Activated CD4-positive, alpha-beta T cell treated with anti-CD3 and anti-CD28 coated beads, Interleukin-2, amount 10 ng/mL, durations not matched to agents 7 days and 5 days (primary cell): ENCODE data around the gene ZCWPW1. TPM values are rescaled to one million over a fixed set of nuclear protein-coding genes. Genes with fewer than 3 reads are reported as not detected.
"Not testable (repeated sequence)": the region's sequence is repeated elsewhere in the genome, so short reads cannot be mapped to it uniquely, and the experiment has no call there.

ENCODE experiments used
- CTCF ChIA-PET: fragments of 350-600 bp; sonication (Branson Sonifier 250); formaldehyde crosslinking; loops from one replicate; lab custom pipeline; 2021; ENCODE audit warnings: antibody characterized with exemption; lab: Charles Lee
- POLR2A ChIA-PET: fragments of 350-600 bp; sonication (Branson Sonifier 250); formaldehyde crosslinking; loops from one replicate; lab custom pipeline; 2021; ENCODE audit warnings: antibody characterized with exemption; lab: Charles Lee
- DNase-seq: peaks from one replicate; pipeline ENCODE4 v3.0.0-alpha.2; 2020
- H3K27ac Mint-ChIP-seq: one replicate; pipeline ENCODE4 v1.8.0; 2021; ENCODE audit warnings: mild to moderate bottlenecking, moderate library complexity, mixed read lengths
- H3K27me3 Mint-ChIP-seq: one replicate; pipeline ENCODE4 v1.8.0; 2021; ENCODE audit warnings: mixed read lengths
- H3K36me3 Mint-ChIP-seq: one replicate; pipeline ENCODE4 v1.8.0; 2021; ENCODE audit warnings: low read depth, mixed read lengths
- H3K4me1 Mint-ChIP-seq: one replicate; pipeline ENCODE4 v1.8.0; 2021; ENCODE audit warnings: mixed read lengths
- H3K4me3 Mint-ChIP-seq: one replicate; pipeline ENCODE4 v1.8.0; 2021; ENCODE audit warnings: mild to moderate bottlenecking, moderate library complexity, mixed read lengths
- H3K9me3 Mint-ChIP-seq: one replicate; pipeline ENCODE4 v1.8.0; 2021; ENCODE audit warnings: mixed read lengths
- total RNA-seq, 2 experiments: library from RNA; stranded (reverse); gene quantifications; one replicate each; pipeline ENCODE4 v1.2.3, GENCODE V29; 2021

The ZCWPW1 gene
- total RNA-seq, 2 experiments from 2014 or later = 2.4 to 2.7 TPM

DNA sequence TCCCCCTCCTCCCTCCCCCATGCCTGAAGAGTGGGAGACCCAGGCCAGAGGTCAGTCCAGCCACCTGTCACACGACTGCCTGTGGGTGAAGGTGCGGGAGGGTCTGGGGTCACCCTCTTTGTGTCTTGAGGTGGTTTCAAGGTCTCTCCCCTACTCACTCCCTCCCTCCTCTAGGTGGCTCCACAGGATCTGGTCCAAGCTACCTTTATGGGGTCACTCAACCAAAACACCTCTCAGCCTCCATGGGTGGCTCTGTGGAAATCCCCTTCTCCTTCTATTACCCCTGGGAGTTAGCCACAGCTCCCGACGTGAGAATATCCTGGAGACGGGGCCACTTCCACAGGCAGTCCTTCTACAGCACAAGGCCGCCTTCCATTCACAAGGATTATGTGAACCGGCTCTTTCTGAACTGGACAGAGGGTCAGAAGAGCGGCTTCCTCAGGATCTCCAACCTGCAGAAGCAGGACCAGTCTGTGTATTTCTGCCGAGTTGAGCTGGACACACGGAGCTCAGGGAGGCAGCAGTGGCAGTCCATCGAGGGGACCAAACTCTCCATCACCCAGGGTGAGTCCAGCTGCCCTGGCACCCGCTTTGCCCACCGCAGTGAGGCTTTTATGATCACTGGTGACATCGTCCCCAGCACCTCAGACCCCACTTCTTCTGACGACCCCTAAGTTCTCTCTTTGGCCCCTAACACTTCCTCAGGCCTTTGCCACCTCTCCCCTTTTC lies 54.5 kb downstream of the ZCWPW1 start:
- H3K36me3 Mint-ChIP-seq, H3K9me3 Mint-ChIP-seq, H3K27ac Mint-ChIP-seq, DNase-seq, POLR2A ChIA-PET, H3K4me3 Mint-ChIP-seq, H3K27me3 Mint-ChIP-seq: not testable (repeated sequence)
- H3K4me1 Mint-ChIP-seq = peaks cover 14% of the 10 kb centered on the region
- CTCF ChIA-PET = interaction anchor here (1.2 to 1.4 kb wide), 2 partner anchors 29 to 34 kb away, joined by 3 to 4 read pairs; no protein-coding TSS in a partner anchor

DNA sequence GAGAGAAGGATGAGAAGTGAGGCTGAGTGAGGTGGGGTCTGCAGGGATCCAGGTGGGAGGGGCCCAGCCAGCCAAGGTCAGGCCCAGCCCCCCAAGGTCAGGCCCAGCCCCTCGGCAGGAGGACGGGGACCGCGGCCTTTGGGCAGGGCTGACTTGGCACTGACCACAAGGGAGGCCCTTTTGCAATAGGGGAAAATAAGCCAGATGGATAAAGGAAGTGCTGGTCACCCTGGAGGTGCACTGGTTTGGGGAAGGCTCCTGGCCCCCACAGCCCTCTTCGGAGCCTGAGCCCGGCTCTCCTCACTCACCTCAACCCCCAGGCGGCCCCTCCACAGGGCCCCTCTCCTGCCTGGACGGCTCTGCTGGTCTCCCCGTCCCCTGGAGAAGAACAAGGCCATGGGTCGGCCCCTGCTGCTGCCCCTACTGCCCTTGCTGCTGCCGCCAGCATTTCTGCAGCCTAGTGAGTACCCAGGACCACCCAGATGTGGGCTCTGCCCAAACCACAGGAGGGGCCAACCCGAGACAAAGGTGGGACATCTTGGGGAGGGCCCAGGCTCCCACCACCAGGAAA lies 55.2 kb downstream of the ZCWPW1 start, which contains the start of gene PILRA:
Gene PILRA (plus strand): TSS at position 227 of the 571 bp plus-strand sequence. CDS start 170 bp downstream, at position 397.
- ChIA-PET POLR2A (no interaction called here), CTCF (interaction anchor here (0.6 to 1.2 kb wide), 2 partner anchors 28 to 84 kb away, joined by 3 read pairs; no protein-coding TSS in a partner anchor)
- Mint-ChIP-seq H3K4me3 (no peak within 1 kb of the TSS), H3K4me1 (peaks cover 18% of the 10 kb centered on the region), H3K27ac (peak within 1 kb of the TSS; percentile 80), H3K36me3 (no peaks in the 10 kb centered on the region), H3K9me3 (no peaks in the 10 kb centered on the region), H3K27me3 (no peaks in the 10 kb centered on the region)
- no peak for DNase-seq

DNA sequence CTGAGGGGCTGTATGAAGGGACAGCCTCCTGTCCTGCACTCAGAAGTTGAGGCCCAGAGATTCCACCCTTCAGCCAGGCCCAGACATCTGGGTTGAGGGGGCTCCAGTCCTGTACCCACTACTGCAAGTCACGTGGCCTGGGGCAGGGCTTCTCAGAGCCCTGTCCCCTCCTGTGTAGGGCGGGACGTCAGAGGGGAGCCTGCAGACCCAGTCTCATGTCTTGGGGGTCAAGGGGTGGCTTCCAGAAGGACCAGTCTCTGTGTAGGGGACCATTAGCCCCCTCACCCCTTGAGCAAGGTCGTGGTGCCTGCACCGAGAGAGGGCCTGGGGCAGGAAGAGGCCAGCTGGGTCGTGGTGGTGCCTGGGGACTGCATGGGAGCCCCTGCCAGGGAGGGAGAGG lies 55.8 kb downstream of the ZCWPW1 start:
- no peak for DNase-seq
- ChIA-PET CTCF (interaction anchor here (0.6 to 1.5 kb wide), 2 partner anchors 25 to 83 kb away, joined by 3 to 4 read pairs; no protein-coding TSS in a partner anchor), POLR2A (no interaction called here)
- H3K4me3 Mint-ChIP-seq = no peak overlapping the region
- peak overlapping the region; percentile 80 for H3K27ac Mint-ChIP-seq
- H3K9me3 Mint-ChIP-seq = no peaks in the 10 kb centered on the region
- H3K36me3 Mint-ChIP-seq = peaks cover under 1% of the 10 kb centered on the region
- peaks cover 18% of the 10 kb centered on the region for H3K4me1 Mint-ChIP-seq
- no peaks in the 10 kb centered on the region for H3K27me3 Mint-ChIP-seq

DNA sequence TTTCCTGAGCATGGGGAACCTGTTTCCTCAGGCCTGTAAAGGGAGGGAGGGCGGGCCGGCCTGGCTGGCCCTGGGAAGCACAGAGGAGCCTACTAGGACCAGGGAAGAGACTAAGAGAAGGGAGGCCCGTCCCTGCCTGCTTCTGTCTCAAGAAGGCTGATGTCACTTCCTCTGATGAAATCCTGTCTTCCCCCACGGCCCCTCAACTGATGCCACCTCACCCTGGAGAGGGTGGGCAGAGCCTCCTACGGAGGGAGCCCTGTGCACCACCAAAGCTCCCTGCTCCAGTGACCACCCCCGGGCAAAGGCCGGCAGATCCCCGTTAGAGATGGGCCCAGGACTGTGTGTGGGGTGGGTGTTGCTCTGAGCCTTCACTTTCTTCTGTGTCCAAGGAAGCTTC lies 56.2 kb downstream of the ZCWPW1 start:
- Mint-ChIP-seq H3K36me3 (peaks cover 2% of the 10 kb centered on the region), H3K4me1 (peaks cover 18% of the 10 kb centered on the region), H3K27ac (peak overlapping the region; percentile 80), H3K9me3 (no peaks in the 10 kb centered on the region), H3K27me3 (no peaks in the 10 kb centered on the region), H3K4me3 (no peak overlapping the region)
- POLR2A ChIA-PET = no interaction called here
- CTCF ChIA-PET = interaction anchor here (1.5 kb wide), 1 partner anchor 25 kb away, joined by 4 read pairs; no protein-coding TSS in a partner anchor
- DNase-seq = no peak

DNA sequence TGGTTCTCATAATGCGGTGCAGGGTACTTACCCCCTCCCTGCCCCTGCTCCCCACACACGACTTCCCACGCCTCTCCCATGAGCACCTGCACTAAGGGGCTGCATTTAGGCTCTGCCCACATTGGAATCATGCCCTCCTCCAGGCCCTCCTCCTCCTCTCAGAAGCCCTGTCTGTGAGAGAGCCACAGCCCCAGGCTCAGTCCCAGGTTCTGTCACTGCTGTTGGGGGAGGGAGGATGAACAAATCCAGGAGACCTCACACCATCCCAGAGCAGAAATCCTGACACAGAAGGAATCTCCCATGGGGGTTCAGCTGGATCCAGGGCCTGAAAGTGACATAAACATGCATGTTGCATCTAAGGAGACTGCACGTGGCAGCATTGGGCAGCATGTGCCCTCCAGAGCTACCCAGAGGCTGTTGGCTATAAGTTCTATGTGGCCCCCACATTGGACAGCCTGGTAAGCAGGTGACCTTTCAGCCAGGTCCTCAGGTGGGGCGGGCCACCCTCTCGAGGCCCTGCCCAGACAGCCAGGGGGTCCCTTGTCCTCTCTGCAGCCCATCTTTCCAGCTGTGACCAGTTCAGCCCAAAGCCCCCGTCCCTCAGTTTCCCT lies 56.8 kb downstream of the ZCWPW1 start:
- H3K4me1 Mint-ChIP-seq = peaks cover 18% of the 10 kb centered on the region
- H3K36me3 Mint-ChIP-seq = peaks cover 2% of the 10 kb centered on the region
- peak overlapping the region; percentile 31 for H3K27ac Mint-ChIP-seq
- no peaks in the 10 kb centered on the region for H3K27me3 Mint-ChIP-seq
- no peak overlapping the region for H3K4me3 Mint-ChIP-seq
- POLR2A ChIA-PET = no interaction called here
- CTCF ChIA-PET = interaction anchor here (1.5 kb wide), 1 partner anchor 24 kb away, joined by 4 read pairs; no protein-coding TSS in a partner anchor
- no peaks in the 10 kb centered on the region for H3K9me3 Mint-ChIP-seq
- DNase-seq = no peak

DNA sequence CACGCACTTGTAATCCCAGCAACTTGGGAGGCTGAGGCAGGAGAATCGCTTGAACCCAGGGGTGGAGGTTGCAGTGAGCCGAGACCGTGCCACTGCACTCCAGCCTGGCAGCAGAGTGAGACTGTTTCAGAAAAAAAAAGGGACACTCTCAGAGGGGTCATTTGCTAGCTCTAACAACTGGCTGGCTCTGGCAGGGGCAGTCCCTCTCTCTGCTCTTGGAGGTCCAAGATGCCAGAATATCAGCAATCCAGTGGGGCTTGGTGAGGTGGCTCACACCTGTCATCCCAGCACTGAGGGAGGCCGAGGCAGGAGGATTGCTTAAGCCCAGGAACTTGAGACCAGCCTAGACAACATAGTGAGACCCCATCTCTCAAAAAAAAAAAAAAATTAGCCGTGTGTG lies 57.8 kb downstream of the ZCWPW1 start:
- Mint-ChIP-seq H3K27me3 (no peaks in the 10 kb centered on the region), H3K36me3 (peaks cover 2% of the 10 kb centered on the region), H3K4me3 (no peak overlapping the region), H3K4me1 (peaks cover 26% of the 10 kb centered on the region), H3K27ac (no peak overlapping the region), H3K9me3 (no peaks in the 10 kb centered on the region)
- DNase-seq = no peak
- ChIA-PET POLR2A (interaction anchor here (0.6 kb wide), 1 partner anchor 947 kb away, joined by 3 read pairs; no protein-coding TSS in a partner anchor), CTCF (no interaction called here)

DNA sequence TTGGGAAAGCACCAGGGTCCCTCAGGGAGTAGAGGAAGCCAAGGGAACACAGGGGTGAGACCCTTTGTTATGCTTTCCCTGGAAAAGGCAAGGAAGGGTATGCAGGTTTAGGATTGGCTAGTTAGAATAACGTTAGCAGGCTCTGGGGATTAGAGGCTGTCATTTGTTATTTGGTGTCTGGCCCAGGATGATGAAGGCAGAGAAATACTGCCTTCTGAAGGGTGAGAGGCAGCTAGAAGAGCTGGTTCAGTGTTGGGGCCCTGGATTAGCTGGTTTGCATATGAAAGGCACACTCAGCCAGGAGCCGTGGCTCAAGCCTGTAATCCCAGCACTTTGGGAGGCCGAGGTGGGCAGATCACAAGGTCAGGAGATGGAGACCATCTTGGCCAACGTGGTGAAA lies 58.2 kb downstream of the ZCWPW1 start:
- H3K27me3 Mint-ChIP-seq = no peaks in the 10 kb centered on the region
- H3K4me1 Mint-ChIP-seq = peaks cover 31% of the 10 kb centered on the region
- CTCF ChIA-PET = no interaction called here
- DNase-seq = no peak
- H3K4me3 Mint-ChIP-seq = no peak overlapping the region
- H3K36me3 Mint-ChIP-seq = peaks cover 6% of the 10 kb centered on the region
- H3K9me3 Mint-ChIP-seq = no peaks in the 10 kb centered on the region
- H3K27ac Mint-ChIP-seq = peak overlapping the region; percentile 46
- POLR2A ChIA-PET = interaction anchor here (0.6 kb wide), 1 partner anchor 946 kb away, joined by 3 read pairs; no protein-coding TSS in a partner anchor

DNA sequence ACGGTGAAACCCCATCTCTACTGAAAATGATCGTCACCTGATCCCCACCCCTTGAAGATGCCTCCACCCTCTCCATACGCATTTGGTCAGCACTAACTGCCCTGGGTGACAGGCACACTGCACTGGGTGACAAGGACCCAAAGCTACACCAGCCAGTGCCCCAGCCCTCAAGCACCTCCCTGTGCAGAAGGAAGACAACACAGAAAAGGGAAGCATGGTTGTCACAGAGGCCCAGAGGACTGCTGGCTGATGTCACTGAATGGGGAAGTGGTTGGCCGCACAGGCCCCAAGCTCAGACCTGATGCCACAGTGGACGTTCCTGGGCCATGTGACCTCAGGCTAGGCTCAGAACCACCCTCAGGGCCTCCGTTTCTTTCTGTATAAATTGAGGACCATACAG lies 59.4 kb downstream of the ZCWPW1 start:
- Mint-ChIP-seq H3K27me3 (no peaks in the 10 kb centered on the region), H3K9me3 (no peaks in the 10 kb centered on the region), H3K4me3 (no peak overlapping the region), H3K36me3 (peaks cover 14% of the 10 kb centered on the region), H3K4me1 (peaks cover 36% of the 10 kb centered on the region), H3K27ac (no peak overlapping the region)
- POLR2A ChIA-PET = no interaction called here
- no peak for DNase-seq
- CTCF ChIA-PET = no interaction called here

DNA sequence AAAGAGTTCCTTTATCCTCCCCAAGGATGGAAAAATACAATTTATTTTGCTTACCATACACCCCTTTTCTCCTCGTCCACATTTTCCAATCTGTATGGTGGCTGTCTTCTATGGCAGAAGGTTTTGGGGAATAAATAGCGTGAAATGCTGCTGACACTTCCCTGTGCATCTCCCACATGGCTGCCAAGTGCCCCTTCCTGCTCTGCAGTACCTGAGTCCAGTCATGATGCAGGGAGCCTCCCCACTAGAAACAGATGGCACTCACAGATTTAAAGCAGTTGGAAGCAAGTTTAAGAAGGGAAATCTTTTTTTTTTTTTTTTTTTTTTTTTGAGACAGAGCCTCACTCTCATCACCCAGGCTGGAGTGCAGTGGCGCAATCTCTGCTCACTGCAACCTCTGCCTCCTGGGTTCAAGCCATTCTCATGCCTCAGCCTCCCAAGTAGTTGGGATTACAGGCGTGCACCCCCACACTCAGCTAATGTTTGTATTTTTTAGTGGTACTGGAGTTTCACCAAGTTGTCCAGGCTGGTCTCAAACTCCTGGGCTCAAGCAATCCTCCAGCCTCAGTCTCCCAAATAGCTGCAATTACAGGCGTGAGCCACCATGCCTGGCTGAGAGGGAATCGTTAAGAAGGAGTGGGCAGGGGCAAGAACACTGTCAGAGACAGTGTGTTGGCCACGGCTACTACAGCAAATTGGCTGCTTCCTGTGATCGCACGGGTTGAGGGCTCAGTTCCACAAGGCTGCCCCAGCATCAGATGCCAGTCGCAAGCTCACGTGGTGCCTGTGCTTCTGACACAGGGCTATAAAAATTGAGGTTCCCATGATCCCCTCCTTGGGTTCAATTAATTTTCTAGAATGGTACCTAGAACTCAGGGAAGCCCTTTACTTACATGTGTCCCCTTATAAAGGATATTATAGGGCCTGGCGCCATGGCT lies 60.6 kb downstream of the ZCWPW1 start:
- CTCF ChIA-PET = interaction anchor here (0.8 kb wide), 1 partner anchor 14 kb away, joined by 5 read pairs; no protein-coding TSS in a partner anchor
- Mint-ChIP-seq H3K36me3 (peaks cover 26% of the 10 kb centered on the region), H3K4me3 (no peak overlapping the region), H3K4me1 (peaks cover 40% of the 10 kb centered on the region), H3K9me3 (no peaks in the 10 kb centered on the region), H3K27me3 (no peaks in the 10 kb centered on the region), H3K27ac (peak overlapping the region; percentile 33)
- no peak for DNase-seq
- POLR2A ChIA-PET = no interaction called here

DNA sequence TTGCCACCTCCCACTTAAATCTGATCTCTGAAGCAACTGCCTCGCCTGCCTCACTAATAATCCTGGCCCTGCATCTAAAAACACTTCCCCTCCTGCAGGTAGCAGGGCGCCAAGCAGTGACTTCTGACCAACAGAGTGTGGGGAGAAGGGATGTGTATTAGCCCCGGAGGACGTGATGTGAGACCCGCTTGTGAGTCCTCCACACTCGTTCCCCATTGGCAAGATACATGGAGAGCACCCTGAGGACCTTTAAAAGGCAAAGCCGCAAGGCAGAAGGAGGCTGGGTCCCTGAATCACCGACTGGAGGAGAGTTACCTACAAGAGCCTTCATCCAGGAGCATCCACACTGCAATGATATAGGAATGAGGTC lies 61.3 kb downstream of the ZCWPW1 start:
- DNase-seq = no peak
- POLR2A ChIA-PET = interaction anchor here (0.6 kb wide), 1 partner anchor 123 kb away, joined by 5 read pairs; no protein-coding TSS in a partner anchor
- no peaks in the 10 kb centered on the region for H3K27me3 Mint-ChIP-seq
- H3K27ac Mint-ChIP-seq = no peak overlapping the region
- CTCF ChIA-PET = no interaction called here
- H3K4me3 Mint-ChIP-seq = no peak overlapping the region
- peaks cover 33% of the 10 kb centered on the region for H3K36me3 Mint-ChIP-seq
- H3K9me3 Mint-ChIP-seq = no peaks in the 10 kb centered on the region
- peaks cover 37% of the 10 kb centered on the region for H3K4me1 Mint-ChIP-seq

DNA sequence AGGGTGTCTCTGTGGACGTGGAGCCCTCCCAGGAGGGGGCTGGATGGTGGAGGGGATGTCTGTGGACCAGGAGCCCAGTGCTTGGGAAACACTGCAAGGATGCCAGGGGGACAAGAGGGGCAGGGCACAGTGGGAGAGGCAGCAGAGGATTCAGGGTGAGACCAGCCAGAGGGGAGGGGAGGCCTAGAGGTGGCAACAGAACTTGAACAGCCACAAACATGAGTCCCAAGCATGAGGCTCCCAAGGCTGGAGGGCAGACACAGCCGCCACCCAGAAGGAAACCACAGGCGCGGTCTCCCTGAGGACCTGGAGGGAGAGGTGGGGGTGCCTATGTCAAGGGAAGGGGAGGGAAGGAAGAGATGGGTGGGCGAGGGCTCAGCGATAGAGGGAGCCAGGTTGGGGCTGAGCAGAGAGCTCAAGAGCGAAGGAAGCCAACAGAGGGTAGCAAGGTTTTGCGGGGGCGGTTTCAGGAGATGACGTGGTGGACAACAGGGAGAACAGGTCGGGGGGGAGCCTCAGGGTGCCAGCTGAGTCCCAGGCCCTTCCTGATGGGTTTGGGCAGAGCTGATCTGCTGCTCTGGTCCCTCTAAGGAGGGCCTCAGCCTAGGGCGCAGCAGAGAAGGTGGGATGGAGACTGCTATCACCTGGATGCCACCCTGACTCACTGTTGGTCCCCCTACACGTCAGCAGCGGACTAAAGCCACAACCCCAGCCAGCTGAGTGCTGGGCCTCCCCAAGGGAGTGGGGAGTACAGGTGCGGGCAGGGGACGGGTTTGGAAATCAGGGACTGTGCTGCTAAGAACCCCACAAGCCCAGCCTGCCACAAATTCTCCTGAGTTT lies 61.9 kb downstream of the ZCWPW1 start:
- POLR2A ChIA-PET = interaction anchor here (0.6 kb wide), 1 partner anchor 122 kb away, joined by 5 read pairs; no protein-coding TSS in a partner anchor
- Mint-ChIP-seq H3K9me3 (no peaks in the 10 kb centered on the region), H3K27ac (peak overlapping the region; percentile 59), H3K4me3 (no peak overlapping the region), H3K27me3 (no peaks in the 10 kb centered on the region), H3K4me1 (peaks cover 35% of the 10 kb centered on the region), H3K36me3 (peaks cover 39% of the 10 kb centered on the region)
- DNase-seq = no peak
- CTCF ChIA-PET = no interaction called here
